A549 (cell line): ENCODE measurements around the gene ABL1.

Experiments used
- ATOH8 ChIP-seq: fragments of 250-450 bp; sonication (Bioruptor Pico); IDR thresholded peaks from 2 replicates; pipeline ENCODE4 v1.5.0; 2020; ENCODE audit warnings: low read depth, mild to moderate bottlenecking, moderate library complexity
- BHLHE40 ChIP-seq: IDR thresholded peaks from 2 replicates; pipeline ENCODE4 v1.6.1; 2012; ENCODE audit warnings: low read depth, low read length, inconsistent platforms
- CEBPB ChIP-seq, 2 experiments: fragments of >200 bp in 1 of 2; sonication (Bioruptor Twin) in 1 of 2; formaldehyde crosslinking in 1 of 2; IDR thresholded peaks; 2 replicates each; pipeline ENCODE4 v1.6.1; 2012 to 2016
- CHD4 ChIP-seq: fragments of 200-600 bp; sonication (generic); IDR thresholded peaks from 2 replicates; pipeline ENCODE4 v1.6.1; 2016; ENCODE audit warnings: antibody characterized with exemption, mild to moderate bottlenecking, borderline replicate concordance
- CTCF ChIP-seq: fragments of >200 bp; sonication (Bioruptor Twin); formaldehyde crosslinking; IDR thresholded peaks from 3 replicates; pipeline ENCODE4 v1.5.1; 2016
- E2F6 ChIP-seq: IDR thresholded peaks from 2 replicates; pipeline ENCODE4 v1.6.1; 2012; ENCODE audit warnings: low read depth, borderline replicate concordance
- EHMT2 ChIP-seq: fragments of 200-600 bp; sonication (generic); IDR thresholded peaks from 2 replicates; pipeline ENCODE4 v1.6.1; 2016; ENCODE audit warnings: antibody characterized with exemption, low read depth, mild to moderate bottlenecking, moderate library complexity
- FOSL2 ChIP-seq, 2 experiments: fragments of 450-650 bp in 1 of 2; fragments of >200 bp in 1 of 2; sonication (Bioruptor Twin) in 1 of 2; formaldehyde crosslinking; IDR thresholded peaks; 2 replicates each; pipeline versions ENCODE4 v1.5.0 to v1.6.1; 2016 to 2020; ENCODE audit warnings: mild to moderate bottlenecking in 1 of 2, moderate library complexity in 1 of 2
- MAX ChIP-seq: IDR thresholded peaks from 2 replicates; pipeline ENCODE4 v1.6.1; 2012
- MYC ChIP-seq: IDR thresholded peaks from 2 replicates; pipeline ENCODE4 v1.6.1; 2012; ENCODE audit warnings: mild to moderate bottlenecking, inconsistent platforms, low read length, improper control_type of control experiment, borderline replicate concordance
- PBX3 ChIP-seq: IDR thresholded peaks from 2 replicates; pipeline ENCODE4 v1.6.1; 2012
- PHF8 ChIP-seq: fragments of 200-600 bp; sonication (generic); IDR thresholded peaks from 2 replicates; pipeline ENCODE4 v1.6.1; 2016; ENCODE audit warnings: low read depth, mild to moderate bottlenecking, antibody characterized with exemption, moderate library complexity, borderline replicate concordance
- POLR2A ChIP-seq: IDR thresholded peaks from 2 replicates; pipeline ENCODE4 v1.6.1; 2012; ENCODE audit warnings: mild to moderate bottlenecking, low read length
- REST ChIP-seq: fragments of 200-600 bp; sonication (generic); IDR thresholded peaks from 2 replicates; pipeline ENCODE4 v1.6.1; 2016; ENCODE audit warnings: antibody characterized with exemption, mild to moderate bottlenecking, moderate library complexity

GRCh38 chr9:130881516-130881915 is 46.5 kb downstream of the ABL1 start:
- TF ChIP-seq CTCF (no peak), EHMT2 (no peak), PBX3 (no peak), MYC (no peak), FOSL2 (IDR thresholded peaks at IDR 0.05) (no peak), FOSL2 (CRISPR knock-in tag; IDR thresholded peaks at IDR 0.05) (no peak), CEBPB (IDR thresholded peaks at IDR 0.05) (no peak), POLR2A (no peak), MAX (no peak), E2F6 (no peak), BHLHE40 (no peak), CHD4 (no peak), REST (no peak), PHF8 (no peak), ATOH8 (CRISPR knock-in tag) (no peak)
